ENCODE data around the gene TCL1B. TPM values are rescaled to one million over a fixed set of nuclear protein-coding genes. Genes with fewer than 3 reads are reported as not detected.

Gene TCL1B
- total RNA-seq, 1 experiment from 2014 or later, result not detected

DNA sequence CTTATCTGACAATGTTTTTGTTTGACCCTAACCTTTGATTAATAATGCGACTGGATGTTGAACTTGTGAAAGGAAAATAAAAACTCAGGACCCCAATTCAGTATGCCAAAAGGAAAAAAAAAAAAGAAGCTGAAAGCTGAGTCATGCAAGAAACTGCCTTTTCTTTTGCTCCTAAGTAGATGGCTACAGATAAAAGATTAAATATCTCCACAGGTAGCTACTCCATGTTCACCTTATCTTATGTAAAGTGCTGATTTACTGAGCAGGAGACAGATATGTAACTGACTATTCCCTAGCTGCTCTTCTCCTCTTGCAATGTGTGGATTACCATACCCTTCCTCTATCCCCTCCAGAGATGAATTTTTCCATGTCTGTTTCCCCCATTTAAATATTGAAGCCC, 30.8 kb upstream of the TCL1B start:
- no peaks in the 10 kb centered on the region for H3K36me3 Mint-ChIP-seq (ENCODE audit: insufficient read depth, unreplicated experiment)
- CTCF ChIA-PET, result no interaction called here
- H3K4me1 Mint-ChIP-seq (ENCODE audit: low read depth, unreplicated experiment), result no peaks in the 10 kb centered on the region
- TF ChIP-seq, protein P1, sequence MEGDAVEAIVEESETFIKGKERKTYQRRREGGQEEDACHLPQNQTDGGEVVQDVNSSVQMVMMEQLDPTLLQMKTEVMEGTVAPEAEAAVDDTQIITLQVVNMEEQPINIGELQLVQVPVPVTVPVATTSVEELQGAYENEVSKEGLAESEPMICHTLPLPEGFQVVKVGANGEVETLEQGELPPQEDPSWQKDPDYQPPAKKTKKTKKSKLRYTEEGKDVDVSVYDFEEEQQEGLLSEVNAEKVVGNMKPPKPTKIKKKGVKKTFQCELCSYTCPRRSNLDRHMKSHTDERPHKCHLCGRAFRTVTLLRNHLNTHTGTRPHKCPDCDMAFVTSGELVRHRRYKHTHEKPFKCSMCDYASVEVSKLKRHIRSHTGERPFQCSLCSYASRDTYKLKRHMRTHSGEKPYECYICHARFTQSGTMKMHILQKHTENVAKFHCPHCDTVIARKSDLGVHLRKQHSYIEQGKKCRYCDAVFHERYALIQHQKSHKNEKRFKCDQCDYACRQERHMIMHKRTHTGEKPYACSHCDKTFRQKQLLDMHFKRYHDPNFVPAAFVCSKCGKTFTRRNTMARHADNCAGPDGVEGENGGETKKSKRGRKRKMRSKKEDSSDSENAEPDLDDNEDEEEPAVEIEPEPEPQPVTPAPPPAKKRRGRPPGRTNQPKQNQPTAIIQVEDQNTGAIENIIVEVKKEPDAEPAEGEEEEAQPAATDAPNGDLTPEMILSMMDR (IDR thresholded peaks at IDR 0.05; ENCODE audit: unreplicated experiment), result no peak
- H3K4me3 Mint-ChIP-seq (ENCODE audit: low read depth, unreplicated experiment), result no peak overlapping the region
- no peak overlapping the region for H3K27ac Mint-ChIP-seq (ENCODE audit: unreplicated experiment)
- intact Hi-C loops (cut with micrococcal nuclease; ENCODE audit: unreplicated experiment), result no loop called here
- no peaks in the 10 kb centered on the region for H3K9me3 Mint-ChIP-seq (ENCODE audit: low read depth, unreplicated experiment)
- peaks cover 61% of the 10 kb centered on the region for H3K27me3 Mint-ChIP-seq (ENCODE audit: unreplicated experiment)
- no TSS peak for BruUV-seq (replicated peaks)
- DNase-seq, result no peak

DNA sequence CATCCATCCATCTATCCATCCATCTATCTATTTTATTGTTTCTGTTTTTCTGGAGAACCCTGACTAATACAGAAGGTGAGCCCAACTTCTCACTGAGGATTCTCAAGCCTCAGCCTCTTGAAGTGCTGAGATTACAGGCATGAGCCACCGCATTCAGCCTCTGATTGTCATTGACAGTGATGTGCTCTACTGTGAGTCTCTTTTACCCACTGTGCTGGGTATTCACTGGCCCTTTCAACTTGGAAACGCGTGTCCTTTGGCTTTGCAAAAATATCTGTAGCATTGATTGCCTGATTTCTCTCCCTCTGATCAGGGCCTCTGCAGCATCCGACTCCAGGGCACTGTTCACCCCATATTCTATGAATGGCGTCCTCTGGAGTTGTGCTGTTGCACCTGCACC, 29.6 kb upstream of the TCL1B start:
- H3K27ac Mint-ChIP-seq (ENCODE audit: unreplicated experiment), result no peak overlapping the region
- CTCF ChIA-PET, result no interaction called here

DNA sequence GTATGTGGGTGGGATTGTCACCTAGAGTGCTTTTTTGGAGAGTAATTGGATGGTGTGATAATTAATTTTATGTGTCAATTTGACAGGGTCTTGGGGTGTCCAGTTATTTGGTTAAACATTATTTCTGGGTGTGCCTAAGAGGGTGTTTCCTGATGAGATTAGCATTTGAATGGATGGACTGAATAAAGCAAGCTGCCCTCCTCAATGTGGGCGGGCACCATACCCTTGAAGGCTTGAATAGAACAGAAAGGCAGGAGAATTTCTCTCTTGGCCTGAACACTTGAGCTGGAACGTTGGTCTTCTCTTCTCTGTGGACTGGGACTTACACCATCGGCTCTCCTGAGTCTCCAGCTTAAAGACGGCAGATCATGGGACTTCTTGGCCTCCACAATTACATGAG, 28.8 kb upstream of the TCL1B start:
- intact Hi-C loops (cut with micrococcal nuclease; ENCODE audit: unreplicated experiment), result no loop called here
- Mint-ChIP-seq H3K27ac (ENCODE audit: unreplicated experiment) (no peak overlapping the region), H3K36me3 (ENCODE audit: insufficient read depth, unreplicated experiment) (no peaks in the 10 kb centered on the region), H3K9me3 (ENCODE audit: low read depth, unreplicated experiment) (no peaks in the 10 kb centered on the region), H3K4me1 (ENCODE audit: low read depth, unreplicated experiment) (no peaks in the 10 kb centered on the region), H3K27me3 (ENCODE audit: unreplicated experiment) (peaks cover 78% of the 10 kb centered on the region), H3K4me3 (ENCODE audit: low read depth, unreplicated experiment) (no peak overlapping the region)
- CTCF ChIA-PET, result interaction anchor here (0.6 kb wide), 1 partner anchor 93 kb away, joined by 4 read pairs; no protein-coding TSS in a partner anchor
- no TSS peak for BruUV-seq (replicated peaks)
- TF ChIP-seq, protein P1 (IDR thresholded peaks at IDR 0.05; ENCODE audit: unreplicated experiment), result no peak
- DNase-seq, result no peak

More for the DNA sequence above, 29.6 kb upstream of the TCL1B start:
- Mint-ChIP-seq H3K9me3 (ENCODE audit: low read depth, unreplicated experiment) (no peaks in the 10 kb centered on the region), H3K36me3 (ENCODE audit: insufficient read depth, unreplicated experiment) (no peaks in the 10 kb centered on the region), H3K27me3 (ENCODE audit: unreplicated experiment) (peaks cover 70% of the 10 kb centered on the region), H3K4me1 (ENCODE audit: low read depth, unreplicated experiment) (no peaks in the 10 kb centered on the region), H3K4me3 (ENCODE audit: low read depth, unreplicated experiment) (no peak overlapping the region)
- TF ChIP-seq, protein P1 (IDR thresholded peaks at IDR 0.05; ENCODE audit: unreplicated experiment), result no peak
- DNase-seq, result no peak
- no TSS peak for BruUV-seq (replicated peaks)
- intact Hi-C loops (cut with micrococcal nuclease; ENCODE audit: unreplicated experiment), result no loop called here

DNA sequence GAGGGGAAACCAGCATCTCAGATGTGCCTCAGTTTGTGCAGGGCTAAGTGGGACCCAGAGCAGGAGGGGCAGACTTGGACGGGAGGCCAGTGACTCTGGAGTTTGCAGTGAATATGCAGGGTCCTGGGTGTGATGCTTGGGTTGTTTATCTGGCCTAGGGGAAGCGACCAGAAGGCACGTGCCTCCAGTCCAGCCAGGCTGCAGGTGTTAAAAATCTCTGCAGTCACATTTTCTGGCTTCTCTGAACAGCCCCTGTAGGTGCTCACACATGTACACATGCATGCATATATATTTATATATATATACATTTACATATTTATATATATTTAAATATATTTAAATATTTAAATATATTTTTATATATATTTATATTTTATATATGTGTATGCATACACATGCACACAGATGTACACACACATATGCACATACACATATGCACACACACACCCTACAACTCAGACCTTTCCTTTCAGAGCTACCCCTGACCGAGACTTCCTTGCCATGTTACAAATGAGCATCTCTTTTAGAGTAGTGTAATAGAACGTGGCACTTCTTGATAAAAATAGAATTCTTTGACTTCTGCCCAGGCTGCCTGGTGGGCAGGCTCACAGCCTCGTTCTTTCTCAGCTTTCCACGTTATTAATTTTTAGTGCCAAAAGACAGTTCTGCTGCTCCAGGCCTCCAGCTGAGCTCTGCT, 26.8 kb upstream of the TCL1B start:
- BruUV-seq (replicated peaks), result no TSS peak
- CTCF ChIA-PET, result no interaction called here
- intact Hi-C loops (cut with micrococcal nuclease; ENCODE audit: unreplicated experiment), result no loop called here
- DNase-seq, result no peak
- Mint-ChIP-seq H3K36me3 (ENCODE audit: insufficient read depth, unreplicated experiment) (no peaks in the 10 kb centered on the region), H3K9me3 (ENCODE audit: low read depth, unreplicated experiment) (no peaks in the 10 kb centered on the region), H3K27ac (ENCODE audit: unreplicated experiment) (no peak overlapping the region), H3K4me3 (ENCODE audit: low read depth, unreplicated experiment) (no peak overlapping the region), H3K27me3 (ENCODE audit: unreplicated experiment) (peaks cover 84% of the 10 kb centered on the region), H3K4me1 (ENCODE audit: low read depth, unreplicated experiment) (peaks cover 8% of the 10 kb centered on the region)
- TF ChIP-seq, protein P1 (IDR thresholded peaks at IDR 0.05; ENCODE audit: unreplicated experiment), result no peak

Data from Calu3 (cell line).